H1 (cell line): Measurements from ENCODE around the gene RPL19. TPM values are rescaled to one million over a fixed set of nuclear protein-coding genes. Genes with fewer than 3 reads are reported as not detected.

Experiments used
- RAD21 ChIP-seq, 2 experiments: IDR thresholded peaks in 1 of 2; conservative IDR thresholded peaks in 1 of 2; 2 replicates each; pipeline ENCODE4 v1.6.1; 2011; ENCODE audit warnings: low read depth in 2 of 2, low read length in 2 of 2, improper control_type of control experiment in 1 of 2, inconsistent platforms in 1 of 2, mild to moderate bottlenecking in 1 of 2, moderate library complexity in 1 of 2
- SP4 ChIP-seq: IDR thresholded peaks from 2 replicates; pipeline ENCODE4 v1.6.1; 2012; ENCODE audit warnings: low read length, inconsistent platforms
- polyA plus RNA-seq, 7 experiments: library from polyadenylated mRNA; depleted of rRNA in 3 of 7; stranded (reverse) in 5 of 7; unstranded in 2 of 7; fragments of >200 nt in 5 of 7; fragments of 200-250 nt in 2 of 7; gene quantifications; 1 replicate in 5 of 7; 2 replicates in 1 of 7; 4 replicates in 1 of 7; pipeline versions ENCODE4 v1.2.1 to v1.2.3, GENCODE V29; 2011 to 2013; ENCODE audit warnings: missing spikeins in 2 of 7, mixed read lengths in 2 of 7
- total RNA-seq: library from RNA; stranded (reverse); fragmentation: NEBNext Ultra II Directional; extraction: Animal tissue kit (Norgen Biotek cat#: 25700); gene quantifications from 2 replicates; pipeline ENCODE4 v1.2.1, GENCODE V29; 2021
- TF ChIP-seq, protein P1 (sequence below): IDR thresholded peaks from 2 replicates; pipeline ENCODE4 v1.6.1; 2012; ENCODE audit warnings: inconsistent platforms
- TF ChIP-seq, protein P2 (sequence below), 3 experiments: IDR thresholded peaks; 1 replicate in 2 of 3; 2 replicates in 1 of 3; pipeline versions ENCODE4 v1.5.1 to v1.6.1; 2011; ENCODE audit warnings: low read length in 3 of 3, mild to moderate bottlenecking in 3 of 3, inconsistent platforms in 2 of 3, low read depth in 1 of 3, moderate library complexity in 1 of 3; ENCODE audit not compliant: insufficient read depth in 1 of 3; ENCODE audit errors: control extremely low read depth in 1 of 3

RPL19 gene
- total and polyA plus RNA-seq, 2 of the 8 experiments (the other 6 are each of a cell fraction or from before 2014, with no cell fraction given), result 2,108 to 2,182 TPM

DNA sequence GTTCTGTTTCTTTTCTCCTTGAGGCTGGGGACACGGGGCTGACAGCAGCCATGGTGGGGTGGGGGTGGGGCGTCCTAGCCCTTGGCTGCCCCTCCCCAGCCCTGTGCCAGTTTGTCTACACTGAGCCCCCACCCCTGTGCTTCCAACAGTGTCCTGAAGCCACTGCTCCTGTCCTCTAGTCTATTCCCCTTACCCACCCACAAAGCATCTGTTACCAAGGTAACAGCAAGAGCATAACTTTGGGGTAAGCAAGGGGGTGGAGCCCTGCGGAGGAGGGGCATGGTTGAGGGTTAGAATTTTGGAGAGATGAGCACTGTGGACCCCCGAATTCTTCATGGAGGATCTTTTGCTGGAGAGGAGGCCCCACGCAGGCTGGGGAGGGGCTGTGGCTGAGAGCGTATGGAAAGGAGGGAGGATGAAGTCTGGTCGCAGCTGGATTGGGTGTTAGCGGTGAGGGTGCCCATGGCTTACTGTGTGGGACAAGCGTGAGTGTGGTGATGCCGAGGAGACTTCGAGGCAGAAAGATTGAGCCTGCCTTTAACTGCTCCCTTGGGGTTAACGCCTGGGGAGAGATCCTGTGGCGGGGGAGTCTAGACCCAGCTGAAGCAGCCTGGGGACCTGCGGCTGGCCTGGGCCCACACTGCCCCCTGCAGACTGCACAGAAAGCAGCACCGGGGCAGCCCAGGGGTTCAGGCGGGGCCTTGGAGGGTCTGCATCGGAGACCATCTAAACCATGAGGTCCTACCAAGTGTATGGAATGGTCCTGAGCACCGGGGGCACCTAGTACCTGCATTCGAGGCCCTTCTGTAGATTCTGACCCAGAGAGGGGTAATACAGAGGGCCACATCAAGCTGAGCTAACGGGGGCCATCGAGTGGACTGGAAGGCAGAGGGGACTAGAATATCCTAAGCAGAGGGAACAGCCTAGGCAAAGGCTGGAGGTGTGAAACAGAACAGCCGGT, 31.8 kb downstream of the RPL19 start (continued):
- TF ChIP-seq, protein P1, sequence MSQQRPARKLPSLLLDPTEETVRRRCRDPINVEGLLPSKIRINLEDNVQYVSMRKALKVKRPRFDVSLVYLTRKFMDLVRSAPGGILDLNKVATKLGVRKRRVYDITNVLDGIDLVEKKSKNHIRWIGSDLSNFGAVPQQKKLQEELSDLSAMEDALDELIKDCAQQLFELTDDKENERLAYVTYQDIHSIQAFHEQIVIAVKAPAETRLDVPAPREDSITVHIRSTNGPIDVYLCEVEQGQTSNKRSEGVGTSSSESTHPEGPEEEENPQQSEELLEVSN, result peak; percentile 80
- TF ChIP-seq SP4 (0 out of 2 replicates have a peak, but pooled peaks have one; percentile 27), RAD21 (IDR thresholded peaks at IDR 0.05 in 1 of 2, conservative IDR thresholded peaks at IDR 0.05 in 1 of 2; ENCODE audit: low read depth in 2 of 2, low read length in 2 of 2) (peak; percentile 76 to 80)
- TF ChIP-seq, protein P2, sequence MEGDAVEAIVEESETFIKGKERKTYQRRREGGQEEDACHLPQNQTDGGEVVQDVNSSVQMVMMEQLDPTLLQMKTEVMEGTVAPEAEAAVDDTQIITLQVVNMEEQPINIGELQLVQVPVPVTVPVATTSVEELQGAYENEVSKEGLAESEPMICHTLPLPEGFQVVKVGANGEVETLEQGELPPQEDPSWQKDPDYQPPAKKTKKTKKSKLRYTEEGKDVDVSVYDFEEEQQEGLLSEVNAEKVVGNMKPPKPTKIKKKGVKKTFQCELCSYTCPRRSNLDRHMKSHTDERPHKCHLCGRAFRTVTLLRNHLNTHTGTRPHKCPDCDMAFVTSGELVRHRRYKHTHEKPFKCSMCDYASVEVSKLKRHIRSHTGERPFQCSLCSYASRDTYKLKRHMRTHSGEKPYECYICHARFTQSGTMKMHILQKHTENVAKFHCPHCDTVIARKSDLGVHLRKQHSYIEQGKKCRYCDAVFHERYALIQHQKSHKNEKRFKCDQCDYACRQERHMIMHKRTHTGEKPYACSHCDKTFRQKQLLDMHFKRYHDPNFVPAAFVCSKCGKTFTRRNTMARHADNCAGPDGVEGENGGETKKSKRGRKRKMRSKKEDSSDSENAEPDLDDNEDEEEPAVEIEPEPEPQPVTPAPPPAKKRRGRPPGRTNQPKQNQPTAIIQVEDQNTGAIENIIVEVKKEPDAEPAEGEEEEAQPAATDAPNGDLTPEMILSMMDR (IDR thresholded peaks at IDR 0.05; ENCODE audit: control extremely low read depth in 1 of 3, insufficient read depth in 1 of 3, low read depth in 1 of 3, low read length in 3 of 3), result peak; percentile 81 to 95 (median 88)
